SKM-1 (cell line): Measurements from ENCODE around the gene SPOP.
"Not testable (repeated sequence)": the region's sequence is repeated elsewhere in the genome, so short reads cannot be mapped to it uniquely, and the experiment has no call there.

Experiments
- DNase-seq: peaks from one replicate; lab custom pipeline; 2025; ENCODE audit not compliant: unreplicated experiment; lab: John Stamatoyannopoulos, UW

The SPOP gene

DNA sequence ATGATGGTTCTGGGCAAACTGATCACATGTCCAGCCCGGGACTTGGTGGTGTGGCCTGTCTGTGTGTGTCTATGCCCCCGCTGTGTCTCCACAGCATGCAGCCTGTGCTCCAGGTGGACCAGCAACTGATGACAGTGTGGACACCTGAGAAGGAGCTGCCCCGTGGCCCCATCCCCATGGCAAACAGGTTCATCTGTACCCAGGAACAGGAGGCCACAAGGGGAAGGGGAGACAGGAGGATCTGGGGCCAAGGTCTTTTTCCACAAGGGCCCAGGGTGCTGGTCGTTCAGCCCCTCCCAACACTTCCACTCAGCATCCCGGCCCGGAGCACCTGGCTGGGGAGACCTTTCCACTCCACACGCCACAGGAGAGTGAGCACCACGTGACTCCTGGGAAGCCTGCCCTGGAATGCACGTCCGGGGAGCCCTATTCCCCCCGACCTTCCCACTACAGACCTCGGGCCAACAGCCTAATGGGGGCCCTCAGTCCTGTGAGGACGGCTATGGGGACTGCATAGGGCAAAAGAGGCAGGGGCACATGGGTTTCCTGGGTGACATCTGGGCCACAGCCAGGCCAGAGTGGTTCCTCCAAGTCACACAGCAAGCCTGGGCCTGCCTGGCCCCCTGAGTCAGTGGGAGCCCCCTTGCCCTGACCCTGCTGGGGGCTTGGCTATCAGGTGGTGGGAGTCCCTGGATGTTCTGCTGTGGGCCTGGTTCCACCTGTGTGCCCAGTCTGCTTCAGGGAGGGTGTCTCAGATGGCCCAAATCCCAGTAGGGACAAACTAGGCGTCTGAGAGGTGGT is 123.0 kb downstream of the SPOP start:
- DNase-seq, result no peak

DNA sequence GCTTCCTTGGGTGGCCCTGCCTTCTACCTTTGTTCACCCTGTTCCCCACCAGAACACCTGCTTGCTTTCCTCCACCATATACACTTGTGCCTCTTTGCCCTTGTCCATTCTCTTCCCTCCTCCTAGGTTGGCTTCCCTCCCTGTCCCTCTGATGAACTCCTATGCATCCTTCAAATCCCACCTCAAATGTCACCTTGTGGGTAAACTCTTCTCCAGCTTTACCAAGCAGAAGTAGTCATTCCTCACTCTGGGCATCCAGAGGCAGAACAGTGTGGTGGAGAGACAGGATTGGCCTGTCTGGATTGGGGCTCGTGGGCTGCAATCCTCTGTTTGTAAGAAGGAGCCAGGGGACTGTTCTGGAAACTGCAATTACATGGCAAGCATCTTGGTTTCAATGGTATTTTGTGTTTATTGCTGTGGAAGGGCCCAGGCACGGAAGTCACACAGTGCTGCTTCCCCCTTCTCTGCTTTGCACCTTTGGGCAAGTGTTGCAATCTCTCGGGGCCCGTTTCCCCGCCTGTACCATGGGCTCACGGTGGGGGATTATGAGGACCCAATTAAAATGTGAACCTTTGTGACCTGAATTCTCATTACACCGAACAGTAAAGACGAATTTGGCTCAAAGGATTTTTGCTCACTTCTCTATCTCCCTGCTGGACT is 124.1 kb downstream of the SPOP start:
- DNase-seq, result no peak

DNA sequence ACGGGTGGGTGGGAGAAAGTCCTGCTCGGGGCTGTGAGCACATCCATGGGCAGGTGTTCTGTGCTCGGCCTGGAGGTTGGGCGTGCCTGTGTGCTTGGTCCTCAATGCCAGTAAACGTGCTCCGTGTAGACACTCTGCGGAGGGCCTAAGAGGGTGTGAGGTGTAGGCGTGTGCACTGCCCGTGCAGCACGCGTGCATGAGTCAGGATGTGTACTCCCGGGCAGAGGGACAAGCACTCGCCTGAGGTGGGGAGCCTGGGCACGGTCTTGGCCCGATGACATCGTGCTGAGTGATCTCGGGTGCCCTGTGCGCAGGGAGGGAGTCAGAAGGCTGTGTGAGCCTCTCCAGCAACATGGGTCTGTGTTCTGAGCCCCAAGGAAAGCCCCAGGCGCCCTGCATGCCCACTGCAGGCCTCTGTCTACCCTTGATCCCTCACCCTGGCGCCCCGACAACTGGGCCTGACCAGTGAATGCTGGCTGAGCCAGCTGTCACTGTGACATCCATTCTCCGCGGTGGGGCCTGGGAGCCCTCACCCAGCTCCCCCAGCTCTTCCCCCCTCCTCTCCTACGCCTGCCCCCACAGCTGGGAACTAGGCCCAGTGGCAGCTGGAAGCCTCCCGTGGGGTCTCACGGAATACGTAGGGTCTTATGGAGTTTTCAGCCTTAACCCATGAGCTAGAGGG is 125.7 kb downstream of the SPOP start:
- DNase-seq, result no peak

DNA sequence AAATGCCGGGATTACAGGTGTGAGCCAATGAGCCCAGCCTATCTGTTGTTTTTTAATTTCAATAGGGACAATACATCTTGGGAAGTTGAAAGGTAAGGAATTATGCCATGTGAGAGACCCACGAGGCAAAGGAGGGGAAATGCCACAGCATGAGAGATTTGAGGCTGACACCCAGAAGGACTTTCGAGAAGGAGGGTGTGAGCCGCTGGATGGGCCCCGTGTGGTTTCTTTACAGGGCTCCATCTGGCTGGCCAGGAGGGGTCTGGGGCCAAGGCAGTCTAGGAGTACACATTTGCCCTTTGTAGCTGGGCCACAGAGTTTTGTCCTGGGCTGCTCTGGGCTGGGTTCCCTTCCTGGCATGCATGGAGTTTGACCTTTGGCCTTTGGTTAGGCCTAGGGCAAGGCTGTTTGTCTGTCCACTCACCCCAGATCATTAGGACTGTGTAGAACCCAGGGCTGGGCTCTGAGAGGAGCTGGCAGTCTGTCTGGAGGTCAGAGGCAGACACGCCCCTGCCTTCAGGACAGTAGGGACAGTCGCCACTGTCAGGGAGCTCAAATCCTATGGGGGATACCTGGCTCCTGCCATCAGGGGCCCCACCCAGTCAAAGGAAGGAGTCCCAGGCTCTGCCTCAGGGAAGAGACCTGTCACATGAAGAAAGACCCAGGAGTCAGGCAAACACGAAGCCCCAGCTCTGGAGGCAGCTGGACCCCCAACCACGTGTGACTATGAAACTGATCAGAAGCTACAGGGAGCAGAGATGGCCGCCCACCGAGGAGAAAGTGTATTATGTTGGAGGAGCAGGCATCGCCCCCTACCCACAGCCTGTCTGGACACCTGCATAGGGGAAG is 126.5 kb downstream of the SPOP start:
- DNase-seq, result no peak

DNA sequence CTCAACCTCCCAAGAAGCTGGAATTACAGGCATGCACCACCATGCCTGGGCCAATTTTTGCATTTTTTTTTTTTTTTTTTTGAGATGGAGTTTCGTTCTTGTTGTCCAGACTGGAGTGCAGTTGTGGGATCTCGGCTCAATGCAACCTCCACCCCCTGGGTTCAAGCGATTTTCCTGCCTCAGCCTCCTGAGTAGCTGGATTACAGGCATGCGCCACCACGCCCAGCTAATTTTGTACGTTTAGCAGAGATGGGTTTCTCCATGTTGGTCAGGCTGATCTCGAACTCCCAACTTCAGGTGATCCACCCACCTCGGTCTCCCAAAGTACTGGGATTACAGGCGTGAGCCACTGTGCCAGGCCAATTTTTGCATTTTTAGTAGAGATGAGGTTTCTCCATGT is 127.1 kb downstream of the SPOP start:
- DNase-seq, result not testable (repeated sequence)

DNA sequence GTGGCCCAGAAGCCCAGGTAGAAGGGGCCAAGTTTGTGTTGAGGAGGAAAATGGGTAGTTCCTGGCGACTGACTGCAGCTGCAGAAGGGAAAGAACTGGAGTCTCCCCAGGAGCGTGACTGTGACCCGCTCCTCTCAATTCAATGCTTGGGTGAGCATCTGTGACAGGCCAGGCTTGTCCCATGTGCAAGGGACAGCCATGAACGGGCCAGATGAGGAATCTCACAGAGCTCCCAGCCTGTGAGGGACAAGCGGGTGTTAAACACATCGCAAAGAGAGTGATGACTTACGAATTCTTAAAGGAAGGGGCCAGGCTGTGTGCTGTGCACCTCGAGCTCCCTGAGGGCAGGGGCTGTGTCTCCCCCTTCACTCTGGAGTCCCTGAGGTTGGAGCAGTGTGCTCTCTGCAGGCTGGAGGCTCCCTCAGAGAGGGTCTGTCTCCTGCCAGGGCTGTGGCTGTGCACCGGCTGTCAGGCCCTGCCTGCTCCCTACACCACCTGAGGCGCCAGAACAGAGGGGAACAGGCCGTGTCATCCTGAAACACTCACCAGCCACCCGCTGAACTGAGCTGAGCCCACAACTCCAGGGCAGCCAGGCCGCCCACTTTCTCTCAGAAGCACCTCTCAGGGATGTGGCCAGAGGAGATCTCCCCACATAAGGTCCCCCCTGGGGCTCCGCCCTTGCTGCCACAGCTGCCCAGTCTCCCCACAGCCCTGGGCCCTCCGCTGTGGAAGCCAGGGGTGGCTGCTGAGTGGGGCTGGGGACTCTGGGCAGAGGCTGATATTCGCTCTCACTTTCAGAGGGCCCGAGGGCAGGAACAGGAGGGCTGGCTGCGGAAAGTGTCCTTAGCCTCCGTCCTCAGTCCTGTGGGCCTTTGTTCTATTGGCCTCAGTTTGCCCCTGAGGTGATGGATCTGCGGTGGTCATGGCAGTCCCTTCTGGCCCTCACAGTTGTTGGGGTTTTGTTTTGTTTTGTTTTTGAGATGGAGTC is 127.9 kb downstream of the SPOP start:
- DNase-seq, result no peak

DNA sequence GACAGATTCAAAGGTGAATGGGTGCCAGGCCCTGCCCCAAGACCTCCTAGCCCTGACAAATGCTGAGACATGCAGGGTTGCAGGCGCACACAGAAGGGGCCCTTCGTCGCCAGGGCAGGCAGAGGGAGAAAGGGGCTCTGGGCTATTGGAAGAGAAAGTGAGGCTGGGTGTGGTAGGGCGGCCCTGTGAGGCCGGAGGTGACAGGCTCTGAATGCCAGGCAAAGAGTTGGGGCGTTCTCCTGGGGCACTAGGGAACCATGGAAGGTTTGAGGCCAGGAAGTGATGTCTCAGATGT is 128.6 kb downstream of the SPOP start:
- DNase-seq, result no peak
